Testis (tissue), 3 donors: Measurements from ENCODE around the gene PERP. TPM values are rescaled to one million over a fixed set of nuclear protein-coding genes. Genes with fewer than 3 reads are reported as not detected.
A peak's percentile ranks its signal among the peaks of the same experiment; 100 is the strongest.

Experiments
- DNase-seq: peaks from one replicate; pipeline ENCODE4 v3.0.0-alpha.2; 2019
- H3K27ac ChIP-seq, 2 donors: fragments of 200-600 bp; sonication (generic); one replicate each; pipeline ENCODE4 v1.5.1; 2019
- H3K27me3 ChIP-seq: fragments of 200-600 bp; sonication (generic); one replicate; pipeline ENCODE4 v1.5.1; 2019
- H3K36me3 ChIP-seq: fragments of 200-600 bp; sonication (generic); one replicate; pipeline ENCODE4 v1.5.1; 2017; ENCODE audit warnings: low read depth; ENCODE audit errors: missing control alignments
- H3K4me1 ChIP-seq: fragments of 200-600 bp; sonication (generic); one replicate; pipeline ENCODE4 v1.5.1; 2019
- H3K4me3 ChIP-seq, 2 donors: fragments of 200-600 bp; sonication (generic); one replicate each; pipeline ENCODE4 v1.5.1; 2017 to 2019
- H3K9me3 ChIP-seq: fragments of 200-600 bp; sonication (generic); one replicate; pipeline ENCODE4 v1.5.1; 2017
- POLR2A ChIP-seq: fragments of 450-650 bp; IDR thresholded peaks from one replicate; pipeline ENCODE4 v1.6.1; 2017; ENCODE audit warnings: antibody characterized with exemption, mild to moderate bottlenecking, moderate library complexity
- WGBS, 2 donors: methylation state at CpG; one replicate each; pipeline ENCODE4 v1.1.5; 2018; 5-methylcytosine and 5-hydroxymethylcytosine counted together
- intact Hi-C: fragments of 100-400 bp; cut with DNase I; formaldehyde crosslinking; loops from one replicate; pipeline ENCODE4 v1.15.1; 2023; ENCODE audit warnings: low total_unique reads
- polyA plus RNA-seq: library from polyadenylated mRNA; stranded (reverse); fragments of 350-450 nt; fragmentation: Illumina TruSeq; extraction: RNeasy Lipid Tissue Mini Kit (QIAGEN cat#74804); gene quantifications from one replicate; pipeline ENCODE4 v1.2.3, GENCODE V29; 2014; ENCODE audit warnings: low read depth, low replicate concordance; ENCODE audit not compliant: insufficient read depth
- total RNA-seq, 2 donors: library from RNA; depleted of rRNA; stranded (reverse); fragments of >200 nt; gene quantifications; one replicate each; pipeline ENCODE4 v1.2.3, GENCODE V29; 2016
- TF ChIP-seq, protein P1 (sequence below), 3 experiments: fragments of 450-650 bp in 2 of 3; fragments of 200-600 bp in 1 of 3; sonication (generic) in 1 of 3; IDR thresholded peaks; one replicate each; pipeline ENCODE4 v1.5.1; 2016 to 2019; ENCODE audit warnings: antibody characterized with exemption in 3 of 3, mild to moderate bottlenecking in 2 of 3, moderate library complexity in 1 of 3

The PERP gene
- total and polyA plus RNA-seq, 3 donors from 2014 or later = 7.0 to 13.8 (median 8.2) TPM

DNA sequence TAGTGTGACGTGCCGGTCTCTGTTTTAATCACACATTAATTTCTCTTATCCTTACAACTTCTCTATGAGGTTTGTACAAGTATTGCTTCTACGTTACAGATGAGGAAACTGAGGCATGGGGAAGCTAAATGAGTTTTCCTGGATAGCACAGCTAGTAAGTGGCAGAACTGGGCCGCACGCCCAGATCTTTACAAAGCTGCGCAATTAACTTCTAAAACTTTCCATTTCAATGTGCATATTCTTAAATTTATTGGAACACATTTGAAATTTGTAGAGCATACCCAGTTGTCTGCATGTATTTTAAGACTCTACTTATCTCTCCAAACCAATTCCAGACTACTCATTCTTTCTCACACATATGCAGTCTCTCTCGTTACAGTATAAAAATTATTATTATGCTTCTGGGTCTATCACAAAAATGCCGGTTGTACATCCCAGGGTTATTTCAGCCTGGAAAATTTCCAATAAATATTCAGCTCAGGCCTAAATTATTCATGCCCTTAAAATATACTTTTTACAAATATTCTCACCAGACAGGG, 10.2 kb upstream of the PERP start:
- no peaks in the 10 kb centered on the region for H3K36me3 ChIP-seq
- no peak for DNase-seq
- TF ChIP-seq POLR2A = no peak
- TF ChIP-seq, protein P1, sequence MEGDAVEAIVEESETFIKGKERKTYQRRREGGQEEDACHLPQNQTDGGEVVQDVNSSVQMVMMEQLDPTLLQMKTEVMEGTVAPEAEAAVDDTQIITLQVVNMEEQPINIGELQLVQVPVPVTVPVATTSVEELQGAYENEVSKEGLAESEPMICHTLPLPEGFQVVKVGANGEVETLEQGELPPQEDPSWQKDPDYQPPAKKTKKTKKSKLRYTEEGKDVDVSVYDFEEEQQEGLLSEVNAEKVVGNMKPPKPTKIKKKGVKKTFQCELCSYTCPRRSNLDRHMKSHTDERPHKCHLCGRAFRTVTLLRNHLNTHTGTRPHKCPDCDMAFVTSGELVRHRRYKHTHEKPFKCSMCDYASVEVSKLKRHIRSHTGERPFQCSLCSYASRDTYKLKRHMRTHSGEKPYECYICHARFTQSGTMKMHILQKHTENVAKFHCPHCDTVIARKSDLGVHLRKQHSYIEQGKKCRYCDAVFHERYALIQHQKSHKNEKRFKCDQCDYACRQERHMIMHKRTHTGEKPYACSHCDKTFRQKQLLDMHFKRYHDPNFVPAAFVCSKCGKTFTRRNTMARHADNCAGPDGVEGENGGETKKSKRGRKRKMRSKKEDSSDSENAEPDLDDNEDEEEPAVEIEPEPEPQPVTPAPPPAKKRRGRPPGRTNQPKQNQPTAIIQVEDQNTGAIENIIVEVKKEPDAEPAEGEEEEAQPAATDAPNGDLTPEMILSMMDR (IDR thresholded peaks at IDR 0.05) = no peak
- no peaks in the 10 kb centered on the region for H3K4me1 ChIP-seq
- no peaks in the 10 kb centered on the region for H3K27me3 ChIP-seq
- no peaks in the 10 kb centered on the region for H3K9me3 ChIP-seq
- H3K4me3 ChIP-seq = no peak overlapping the region
- 76 to 88% methylated on average over 8 of the region's 8 CpGs for WGBS, 2 donors
- H3K27ac ChIP-seq = no peak overlapping the region
- intact Hi-C loops = loop anchor here (5.0 kb wide), 1 partner anchor 165 kb away; no protein-coding TSS in a partner anchor

DNA sequence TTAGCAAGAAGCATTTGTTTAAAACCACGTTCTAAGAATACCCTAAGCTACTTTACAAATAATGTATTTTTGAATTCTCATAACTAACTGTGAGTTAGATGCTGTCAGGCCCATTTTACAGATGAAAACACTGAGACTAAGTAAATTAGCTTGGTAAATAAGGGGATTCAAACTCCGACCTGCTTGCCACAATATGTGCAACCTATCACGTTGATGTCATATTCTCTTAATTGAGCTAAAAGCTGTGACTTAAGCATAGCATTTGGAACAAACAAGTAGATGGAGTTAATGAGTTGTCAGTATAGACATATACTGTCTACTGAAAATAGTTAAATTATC, 9.4 kb upstream of the PERP start:
- DNase-seq = no peak
- no peaks in the 10 kb centered on the region for H3K36me3 ChIP-seq
- TF ChIP-seq, protein P1 (IDR thresholded peaks at IDR 0.05) = no peak
- TF ChIP-seq POLR2A = no peak
- WGBS, 2 donors = 80 to 85% methylated on average over 3 of the region's 3 CpGs
- H3K27ac ChIP-seq = no peak overlapping the region
- no peaks in the 10 kb centered on the region for H3K9me3 ChIP-seq
- H3K4me1 ChIP-seq = no peaks in the 10 kb centered on the region
- H3K27me3 ChIP-seq = no peaks in the 10 kb centered on the region
- intact Hi-C loops = loop anchor here (5.0 kb wide), 1 partner anchor 166 kb away; no protein-coding TSS in a partner anchor
- H3K4me3 ChIP-seq = no peak overlapping the region

GRCh38 chr6:138115877-138116660, 8.8 kb upstream of the PERP start:
- Histone ChIP-seq H3K36me3 (no peaks in the 10 kb centered on the region), H3K4me3 (no peak overlapping the region), H3K27me3 (no peaks in the 10 kb centered on the region), H3K4me1 (no peaks in the 10 kb centered on the region), H3K27ac (no peak overlapping the region), H3K9me3 (no peaks in the 10 kb centered on the region)
- TF ChIP-seq, protein P1 (IDR thresholded peaks at IDR 0.05) = peak; percentile 46 to 77 (median 62)
- TF ChIP-seq POLR2A = no peak
- WGBS, 2 donors = 27 to 40% methylated on average over 13 of the region's 13 CpGs
- peak; percentile 64 for DNase-seq
- intact Hi-C loops = loop anchor here (5.0 kb wide), 1 partner anchor 166 kb away; no protein-coding TSS in a partner anchor

GRCh38 chr6:138115201-138115600, 8.0 kb upstream of the PERP start:
- TF ChIP-seq, protein P1 (IDR thresholded peaks at IDR 0.05) = no peak
- TF ChIP-seq POLR2A = no peak
- no peaks in the 10 kb centered on the region for H3K27me3 ChIP-seq
- 49 to 53% methylated on average over 7 of the region's 7 CpGs for WGBS, 2 donors
- no peak overlapping the region for H3K4me3 ChIP-seq
- no peaks in the 10 kb centered on the region for H3K36me3 ChIP-seq
- H3K27ac ChIP-seq = no peak overlapping the region
- DNase-seq = no peak
- H3K9me3 ChIP-seq = no peaks in the 10 kb centered on the region
- intact Hi-C loops = loop anchor here (5.0 kb wide), 1 partner anchor 167 kb away; no protein-coding TSS in a partner anchor
- H3K4me1 ChIP-seq = no peaks in the 10 kb centered on the region
